GM12891 (cell line): ENCODE data around the gene CROCC2.
A peak's percentile ranks its signal among the peaks of the same experiment; 100 is the strongest.

ENCODE experiments used
- DNase-seq: peaks from one replicate; pipeline ENCODE4 v3.0.0; 2011; ENCODE audit warnings: low spot score; ENCODE audit not compliant: insufficient read length
- FAIRE-seq: peaks from 2 replicates; lab custom pipeline; 2011; peaks lifted over from hg19 to GRCh38; lab: Jason Lieb, UNC
- PAX5 ChIP-seq: IDR thresholded peaks from 2 replicates; pipeline ENCODE4 v1.6.1; 2011; ENCODE audit warnings: low read length, moderate library complexity, mild to moderate bottlenecking; ENCODE audit not compliant: insufficient read depth, severe bottlenecking
- POLR2A ChIP-seq: IDR thresholded peaks from 2 replicates; pipeline ENCODE4 v1.6.1; 2011; ENCODE audit warnings: low read depth, low read length, control low read depth
- POLR2AphosphoS5 ChIP-seq: IDR thresholded peaks from 2 replicates; pipeline ENCODE4 v1.6.1; 2011; ENCODE audit warnings: low read depth, low read length, control low read depth
- POU2F2 ChIP-seq: IDR thresholded peaks from 2 replicates; pipeline ENCODE4 v1.6.1; 2011; ENCODE audit warnings: low read depth, mild to moderate bottlenecking, control low read depth, low read length, moderate library complexity
- SPI1 ChIP-seq: IDR thresholded peaks from 2 replicates; pipeline ENCODE4 v1.6.1; 2011; ENCODE audit warnings: low read depth, low read length, control low read depth
- TAF1 ChIP-seq: IDR thresholded peaks from 2 replicates; pipeline ENCODE4 v1.6.1; 2011; ENCODE audit warnings: low read depth, low read length, control low read depth

Gene CROCC2

GRCh38 chr2:240904216-240905175 lies 1.6 kb upstream of the CROCC2 start:
- TF ChIP-seq POLR2A, result no peak
- no peak for TF ChIP-seq POLR2AphosphoS5
- TF ChIP-seq PAX5, result no peak
- no peak for TF ChIP-seq POU2F2
- TF ChIP-seq SPI1, result no peak
- TF ChIP-seq TAF1, result no peak
- FAIRE-seq (no peak), DNase-seq (no peak)

- no peak for FAIRE-seq
- no peak for TF ChIP-seq POLR2AphosphoS5
- no peak for TF ChIP-seq PAX5
- TF ChIP-seq TAF1, result no peak
- TF ChIP-seq SPI1, result no peak
- TF ChIP-seq POLR2A, result no peak
- no peak for TF ChIP-seq POU2F2
These were observed 857 bp upstream of the CROCC2 start for GRCh38 chr2:240905176-240905781.

GRCh38 chr2:240906911-240907590 lies 915 bp downstream of the CROCC2 start:
- FAIRE-seq (no peak), DNase-seq (no peak)
- TF ChIP-seq POLR2AphosphoS5 (no peak), POLR2A (no peak), TAF1 (no peak), POU2F2 (no peak), PAX5 (no peak), SPI1 (no peak)

More at GRCh38 chr2:240905176-240905781, 857 bp upstream of the CROCC2 start:
- DNase-seq, result no peak

- FAIRE-seq (no peak), DNase-seq (no peak)
- TF ChIP-seq POLR2AphosphoS5 (no peak), SPI1 (no peak), TAF1 (no peak), PAX5 (no peak), POLR2A (no peak), POU2F2 (no peak)
These were observed 3.3 kb downstream of the CROCC2 start for GRCh38 chr2:240909216-240909974.

GRCh38 chr2:240911641-240912265 lies 5.6 kb downstream of the CROCC2 start:
- no peak for DNase-seq
- TF ChIP-seq TAF1, result no peak
- no peak for TF ChIP-seq PAX5
- no peak for TF ChIP-seq SPI1

GRCh38 chr2:240912878-240913809 lies 7.0 kb downstream of the CROCC2 start:
- DNase-seq, result no peak
- TF ChIP-seq POLR2AphosphoS5, result no peak
- no peak for TF ChIP-seq PAX5
- FAIRE-seq, result no peak

More at GRCh38 chr2:240911641-240912265, 5.6 kb downstream of the CROCC2 start:
- FAIRE-seq, result no peak

GRCh38 chr2:240913810-240914644 lies 7.9 kb downstream of the CROCC2 start:
- TF ChIP-seq SPI1, result no peak
- TF ChIP-seq PAX5, result no peak
- FAIRE-seq, result no peak
- peak; percentile 87 for DNase-seq
